ENCODE data around the gene ARRB1. TPM values are rescaled to one million over a fixed set of nuclear protein-coding genes. Genes with fewer than 3 reads are reported as not detected.
"Not testable (repeated sequence)": the region's sequence is repeated elsewhere in the genome, so short reads cannot be mapped to it uniquely, and the experiment has no call there.

ARRB1 gene
- total RNA-seq, 2 donors from 2014 or later: 41.7 to 128 TPM

DNA sequence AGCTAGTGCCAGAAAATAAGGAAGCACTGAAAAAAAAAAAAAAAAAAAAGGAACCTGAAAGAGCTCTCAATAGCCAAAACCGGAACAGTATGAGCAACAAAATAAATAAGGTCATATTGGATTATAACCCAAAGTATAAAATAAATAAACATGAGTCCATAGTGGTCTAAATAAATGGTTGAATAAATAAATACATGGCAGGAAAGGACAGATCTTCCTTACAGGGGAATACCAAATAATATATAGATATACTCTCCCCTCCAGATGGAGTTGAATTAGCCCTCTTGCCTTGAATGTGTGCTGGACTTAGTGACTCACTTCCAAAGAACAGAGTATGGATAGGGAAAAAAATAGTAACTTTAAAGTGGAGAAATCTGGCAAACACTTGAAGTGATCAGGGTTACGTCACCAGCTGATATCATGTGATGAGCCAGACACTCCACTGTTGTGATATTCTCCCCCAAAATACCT is 14.3 kb upstream of the ARRB1 start:
- Histone ChIP-seq H3K9me3 (ENCODE audit: control insufficient read depth, low read length) (peaks cover 10% of the 10 kb centered on the region), H3K4me3 (ENCODE audit: low read length) (no peak overlapping the region), H3K4me1 (ENCODE audit: control insufficient read depth, insufficient read depth, low read length) (no peaks in the 10 kb centered on the region), H3K36me3 (ENCODE audit: control insufficient read depth, insufficient read depth, low read length) (no peaks in the 10 kb centered on the region), H3K9ac (ENCODE audit: extremely low read depth, low read length, poor library complexity, severe bottlenecking) (no peak overlapping the region), H3K27ac (ENCODE audit: low read depth, low read length) (no peak overlapping the region), H3K27me3 (ENCODE audit: control insufficient read depth, insufficient read depth, low read length, poor library complexity, severe bottlenecking) (no peaks in the 10 kb centered on the region)
- TF ChIP-seq, protein P1, sequence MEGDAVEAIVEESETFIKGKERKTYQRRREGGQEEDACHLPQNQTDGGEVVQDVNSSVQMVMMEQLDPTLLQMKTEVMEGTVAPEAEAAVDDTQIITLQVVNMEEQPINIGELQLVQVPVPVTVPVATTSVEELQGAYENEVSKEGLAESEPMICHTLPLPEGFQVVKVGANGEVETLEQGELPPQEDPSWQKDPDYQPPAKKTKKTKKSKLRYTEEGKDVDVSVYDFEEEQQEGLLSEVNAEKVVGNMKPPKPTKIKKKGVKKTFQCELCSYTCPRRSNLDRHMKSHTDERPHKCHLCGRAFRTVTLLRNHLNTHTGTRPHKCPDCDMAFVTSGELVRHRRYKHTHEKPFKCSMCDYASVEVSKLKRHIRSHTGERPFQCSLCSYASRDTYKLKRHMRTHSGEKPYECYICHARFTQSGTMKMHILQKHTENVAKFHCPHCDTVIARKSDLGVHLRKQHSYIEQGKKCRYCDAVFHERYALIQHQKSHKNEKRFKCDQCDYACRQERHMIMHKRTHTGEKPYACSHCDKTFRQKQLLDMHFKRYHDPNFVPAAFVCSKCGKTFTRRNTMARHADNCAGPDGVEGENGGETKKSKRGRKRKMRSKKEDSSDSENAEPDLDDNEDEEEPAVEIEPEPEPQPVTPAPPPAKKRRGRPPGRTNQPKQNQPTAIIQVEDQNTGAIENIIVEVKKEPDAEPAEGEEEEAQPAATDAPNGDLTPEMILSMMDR (conservative IDR thresholded peaks at IDR 0.05): no peak
- Mint-ChIP-seq H3K27me3 (ENCODE audit: insufficient read depth) (no peaks in the 10 kb centered on the region), H3K9me3 (peaks cover 10% of the 10 kb centered on the region), H3K36me3 (ENCODE audit: low read depth) (peaks cover 2% of the 10 kb centered on the region), H3K27ac (no peak overlapping the region), H3K4me1 (no peaks in the 10 kb centered on the region), H3K4me3 (no peak overlapping the region)
- no peak for DNase-seq
- 88% methylated on average over 1 of the region's 2 CpGs; no CpG with 5 or more reads in 1 of the 2 experiments for WGBS, 2 experiments (ENCODE audit: insufficient coverage in 1 of 2, insufficient read length in 1 of 2)

DNA sequence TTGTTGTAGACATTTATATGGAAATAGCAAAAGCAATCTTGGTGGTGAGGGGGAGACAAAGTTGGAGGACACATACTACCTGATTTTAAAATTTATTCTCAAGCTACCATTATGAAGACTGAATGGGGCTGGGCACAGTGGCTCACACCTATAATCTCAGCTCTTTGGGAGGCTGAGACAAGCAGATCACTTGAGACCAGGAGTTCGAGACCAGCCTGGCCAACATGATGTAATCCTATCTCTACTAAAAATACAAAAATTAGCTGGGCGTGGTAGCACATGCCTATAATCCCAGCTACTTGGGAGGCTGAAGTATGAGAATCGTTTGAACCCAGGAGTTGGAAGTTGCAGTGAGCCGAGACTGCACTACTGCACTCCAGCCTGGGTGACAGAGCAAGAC is 10.8 kb upstream of the ARRB1 start:
- not testable (repeated sequence) for H3K4me1 ChIP-seq (ENCODE audit: control insufficient read depth, insufficient read depth, low read length); H3K27ac Mint-ChIP-seq; H3K9me3 Mint-ChIP-seq; H3K9ac ChIP-seq (ENCODE audit: extremely low read depth, low read length, poor library complexity, severe bottlenecking); H3K9me3 ChIP-seq (ENCODE audit: control insufficient read depth, low read length); H3K36me3 ChIP-seq (ENCODE audit: control insufficient read depth, insufficient read depth, low read length); H3K27me3 Mint-ChIP-seq (ENCODE audit: insufficient read depth); H3K27ac ChIP-seq (ENCODE audit: low read depth, low read length); DNase-seq; H3K4me1 Mint-ChIP-seq; H3K4me3 Mint-ChIP-seq; H3K27me3 ChIP-seq (ENCODE audit: control insufficient read depth, insufficient read depth, low read length, poor library complexity, severe bottlenecking); H3K4me3 ChIP-seq (ENCODE audit: low read length); H3K36me3 Mint-ChIP-seq (ENCODE audit: low read depth)
- WGBS, 2 experiments (ENCODE audit: insufficient coverage in 1 of 2, insufficient read length in 1 of 2): 100% methylated on average over 2 to 3 of the region's 4 CpGs

- H3K27ac Mint-ChIP-seq: no peak overlapping the region
- Histone ChIP-seq H3K4me3 (ENCODE audit: low read length) (no peak overlapping the region), H3K9me3 (ENCODE audit: control insufficient read depth, low read length) (no peaks in the 10 kb centered on the region), H3K9ac (ENCODE audit: extremely low read depth, low read length, poor library complexity, severe bottlenecking) (no peak overlapping the region), H3K27me3 (ENCODE audit: control insufficient read depth, insufficient read depth, low read length, poor library complexity, severe bottlenecking) (no peaks in the 10 kb centered on the region), H3K36me3 (ENCODE audit: control insufficient read depth, insufficient read depth, low read length) (no peaks in the 10 kb centered on the region), H3K4me1 (ENCODE audit: control insufficient read depth, insufficient read depth, low read length) (no peaks in the 10 kb centered on the region), H3K27ac (ENCODE audit: low read depth, low read length) (no peak overlapping the region)
- H3K27me3 Mint-ChIP-seq (ENCODE audit: insufficient read depth): no peaks in the 10 kb centered on the region
- TF ChIP-seq, protein P1 (conservative IDR thresholded peaks at IDR 0.05): no peak
- no peak overlapping the region for H3K4me3 Mint-ChIP-seq
- H3K36me3 Mint-ChIP-seq (ENCODE audit: low read depth): no peaks in the 10 kb centered on the region
- WGBS, 2 experiments (ENCODE audit: insufficient coverage in 1 of 2, insufficient read length in 1 of 2): 92 to 100% methylated on average over 1 to 2 of the region's 2 CpGs
- DNase-seq: peak; percentile 42
- H3K4me1 Mint-ChIP-seq: peaks cover 13% of the 10 kb centered on the region
- H3K9me3 Mint-ChIP-seq: no peaks in the 10 kb centered on the region
These were observed 5.2 kb upstream of the ARRB1 start for GRCh38 chr11:75356613-75357012.

- Histone ChIP-seq H3K4me3 (ENCODE audit: low read length) (no peak overlapping the region), H3K36me3 (ENCODE audit: control insufficient read depth, insufficient read depth, low read length) (no peaks in the 10 kb centered on the region), H3K9me3 (ENCODE audit: control insufficient read depth, low read length) (no peaks in the 10 kb centered on the region), H3K27ac (ENCODE audit: low read depth, low read length) (no peak overlapping the region), H3K9ac (ENCODE audit: extremely low read depth, low read length, poor library complexity, severe bottlenecking) (no peak overlapping the region), H3K4me1 (ENCODE audit: control insufficient read depth, insufficient read depth, low read length) (no peaks in the 10 kb centered on the region), H3K27me3 (ENCODE audit: control insufficient read depth, insufficient read depth, low read length, poor library complexity, severe bottlenecking) (no peaks in the 10 kb centered on the region)
- H3K9me3 Mint-ChIP-seq: no peaks in the 10 kb centered on the region
- no peaks in the 10 kb centered on the region for H3K27me3 Mint-ChIP-seq (ENCODE audit: insufficient read depth)
- 92 to 94% methylated on average over 8 to 10 of the region's 10 CpGs for WGBS, 2 experiments (ENCODE audit: insufficient coverage in 1 of 2, insufficient read length in 1 of 2)
- H3K27ac Mint-ChIP-seq: no peak overlapping the region
- H3K4me3 Mint-ChIP-seq: no peak overlapping the region
- H3K4me1 Mint-ChIP-seq: peaks cover 20% of the 10 kb centered on the region
- peak; percentile 27 for DNase-seq
- peaks cover 2% of the 10 kb centered on the region for H3K36me3 Mint-ChIP-seq (ENCODE audit: low read depth)
- TF ChIP-seq, protein P1 (conservative IDR thresholded peaks at IDR 0.05): no peak
These were observed 3.6 kb upstream of the ARRB1 start for GRCh38 chr11:75355051-75355450.

All from endodermal cell (in vitro differentiated cells).